Smooth muscle cell (in vitro differentiated cells): ENCODE measurements around the gene STAG1. TPM values are rescaled to one million over a fixed set of nuclear protein-coding genes. Genes with fewer than 3 reads are reported as not detected.

Experiments
- DNase-seq: peaks from one replicate; lab custom pipeline; 2025; ENCODE audit not compliant: unreplicated experiment; lab: John Stamatoyannopoulos, UW
- H2AFZ ChIP-seq: fragments of 200-600 bp; sonication (generic); 2 replicates; pipeline ENCODE4 v1.6.0; 2016; ENCODE audit warnings: antibody characterized with exemption, low read depth, mild to moderate bottlenecking
- H3F3A ChIP-seq: fragments of 200-600 bp; sonication (generic); 2 replicates; pipeline ENCODE4 v1.6.0; 2017; ENCODE audit warnings: antibody characterized with exemption, low read depth
- H3K27ac ChIP-seq: fragments of 200-600 bp; sonication (generic); 2 replicates; pipeline ENCODE4 v1.5.1; 2016; ENCODE audit warnings: low read depth, mild to moderate bottlenecking
- H3K27me3 ChIP-seq: fragments of 200-600 bp; sonication (generic); 2 replicates; pipeline ENCODE4 v1.6.1; 2016; ENCODE audit warnings: low read depth, mild to moderate bottlenecking
- H3K36me3 ChIP-seq: fragments of 200-600 bp; sonication (generic); 2 replicates; pipeline ENCODE4 v1.5.1; 2016; ENCODE audit warnings: low read depth
- H3K4me1 ChIP-seq: fragments of 200-600 bp; sonication (generic); 2 replicates; pipeline ENCODE4 v1.5.1; 2016; ENCODE audit warnings: low read depth
- H3K4me2 ChIP-seq: fragments of 200-600 bp; sonication (generic); 2 replicates; pipeline ENCODE4 v1.6.0; 2016; ENCODE audit warnings: mild to moderate bottlenecking
- H3K4me3 ChIP-seq: fragments of 200-600 bp; sonication (generic); 2 replicates; pipeline ENCODE4 v1.5.1; 2016; ENCODE audit warnings: mild to moderate bottlenecking
- H3K79me2 ChIP-seq: fragments of 200-600 bp; sonication (generic); 2 replicates; pipeline ENCODE4 v1.6.0; 2016; ENCODE audit warnings: low read depth, mild to moderate bottlenecking
- H3K9ac ChIP-seq: fragments of 200-600 bp; sonication (generic); 2 replicates; pipeline ENCODE4 v1.6.0; 2016; ENCODE audit warnings: low read depth
- H3K9me3 ChIP-seq: fragments of 200-600 bp; sonication (generic); replicated peaks from 2 replicates; pipeline ENCODE4 v1.5.1; 2016; ENCODE audit warnings: low read depth
- H4K20me1 ChIP-seq: fragments of 200-600 bp; sonication (generic); 2 replicates; pipeline ENCODE4 v1.6.0; 2016; ENCODE audit warnings: low read depth
- CTCF ChIP-seq: fragments of 200-600 bp; sonication (generic); IDR thresholded peaks from 2 replicates; pipeline ENCODE4 v1.5.1; 2017; ENCODE audit warnings: borderline replicate concordance, mild to moderate bottlenecking, antibody characterized with exemption; ENCODE audit not compliant: insufficient read depth, poor library complexity, severe bottlenecking
- WGBS: methylation state at CpG from one replicate; pipeline ENCODE4 v1.1.7; 2016; ENCODE audit warnings: low lambda C conversion rate; 5-methylcytosine and 5-hydroxymethylcytosine counted together
- polyA plus RNA-seq: library from polyadenylated mRNA; unstranded; fragments of >200 nt; fragmentation: Nextera tagmentation; extraction: Ambion mirVana; gene quantifications from 2 replicates; pipeline ENCODE4 v1.2.1, GENCODE V29; 2016
- total RNA-seq: library from RNA; depleted of rRNA; stranded (reverse); fragments of >200 nt; gene quantifications from 2 replicates; pipeline ENCODE4 v1.2.3, GENCODE V29; 2014

The STAG1 gene
- total and polyA plus RNA-seq, 2 experiments from 2014 or later = 14.6 to 29.5 TPM

DNA sequence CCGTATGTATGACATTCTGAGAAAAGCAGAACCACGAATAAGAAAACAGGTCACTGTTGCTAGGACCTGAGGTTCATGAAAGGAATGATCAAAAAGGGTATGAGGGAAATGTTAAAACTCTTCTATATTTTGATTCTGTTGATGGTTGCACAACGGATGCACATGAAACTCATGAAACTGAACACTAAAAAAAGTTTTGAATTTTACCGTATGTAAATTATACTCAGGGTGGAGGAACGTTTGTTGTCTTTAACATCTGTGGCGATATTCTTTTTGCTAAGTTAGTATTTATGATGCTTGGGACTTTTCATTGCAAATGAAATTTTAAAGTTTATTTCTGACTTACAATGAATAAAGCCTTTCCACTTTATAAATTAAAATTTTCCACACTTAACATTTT is 55.4 kb downstream of the STAG1 start:
- Histone ChIP-seq H3K27me3 (no peaks in the 10 kb centered on the region), H3F3A (peaks cover 4% of the 10 kb centered on the region), H3K36me3 (no peaks in the 10 kb centered on the region), H2AFZ (no peak overlapping the region), H3K9me3 (no peaks in the 10 kb centered on the region), H3K4me2 (peak overlapping the region; percentile 64), H3K4me1 (peaks cover 19% of the 10 kb centered on the region), H3K27ac (peak overlapping the region; percentile 47), H3K4me3 (no peak overlapping the region), H3K9ac (no peak overlapping the region), H3K79me2 (peaks cover 91% of the 10 kb centered on the region), H4K20me1 (peaks cover 80% of the 10 kb centered on the region)
- no peak for DNase-seq
- 97% methylated on average over 6 of the region's 6 CpGs for WGBS
- TF ChIP-seq CTCF = no peak

DNA sequence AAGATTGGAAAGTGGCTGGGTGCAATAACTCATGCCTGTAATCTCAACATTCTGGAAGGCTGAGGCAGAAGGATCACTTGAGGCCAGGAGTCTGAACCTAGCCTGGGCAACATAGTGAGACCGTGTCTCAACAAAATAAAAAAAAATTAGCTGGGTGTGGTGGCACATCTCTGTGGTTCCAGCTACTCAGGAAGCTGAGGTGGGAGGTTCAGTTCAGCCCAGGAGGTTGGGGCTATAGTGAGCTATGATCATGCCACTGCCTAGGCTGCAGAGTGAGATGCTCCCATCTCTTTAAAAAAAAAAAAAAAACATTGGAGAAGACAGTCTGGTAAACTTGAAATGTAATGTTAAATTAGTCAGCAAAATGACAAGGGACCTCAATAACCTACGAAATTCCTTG is 57.9 kb downstream of the STAG1 start:
- no peak for DNase-seq
- Histone ChIP-seq H2AFZ (no peak overlapping the region), H4K20me1 (peaks cover 77% of the 10 kb centered on the region), H3K4me2 (no peak overlapping the region), H3K27ac (no peak overlapping the region), H3K9ac (no peak overlapping the region), H3K36me3 (no peaks in the 10 kb centered on the region), H3K27me3 (no peaks in the 10 kb centered on the region), H3F3A (peaks cover 4% of the 10 kb centered on the region), H3K4me1 (peaks cover 12% of the 10 kb centered on the region), H3K9me3 (no peaks in the 10 kb centered on the region), H3K79me2 (peaks cover 89% of the 10 kb centered on the region), H3K4me3 (no peak overlapping the region)
- WGBS = 89% methylated on average over 2 of the region's 2 CpGs
- TF ChIP-seq CTCF = no peak

DNA sequence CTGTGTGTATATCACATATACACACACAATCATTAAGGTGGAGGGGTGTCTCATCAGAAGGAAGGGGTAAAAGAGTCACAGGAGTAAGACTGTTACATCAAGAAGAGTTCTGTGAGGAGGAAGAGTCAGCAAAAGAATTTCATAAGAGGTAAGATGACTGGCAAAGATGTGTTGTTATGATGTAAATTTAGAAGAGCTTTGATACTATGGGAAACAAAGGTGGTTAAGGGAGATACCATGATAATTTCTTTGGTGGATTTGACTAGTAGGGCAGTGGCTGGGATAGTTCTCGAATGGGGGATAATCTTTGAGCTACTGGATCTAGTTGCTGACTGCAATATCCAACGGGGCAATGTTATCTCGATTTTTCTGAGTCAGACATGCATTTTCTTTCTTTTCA is 61.6 kb downstream of the STAG1 start:
- DNase-seq = no peak
- Histone ChIP-seq H3K4me1 (no peaks in the 10 kb centered on the region), H3K4me3 (no peak overlapping the region), H3K36me3 (no peaks in the 10 kb centered on the region), H4K20me1 (peaks cover 69% of the 10 kb centered on the region), H3K27me3 (no peaks in the 10 kb centered on the region), H3K79me2 (peaks cover 93% of the 10 kb centered on the region), H3F3A (no peaks in the 10 kb centered on the region), H3K4me2 (no peak overlapping the region), H3K9ac (no peak overlapping the region), H2AFZ (no peak overlapping the region), H3K9me3 (no peaks in the 10 kb centered on the region), H3K27ac (no peak overlapping the region)
- 94% methylated on average over 3 of the region's 3 CpGs for WGBS
- TF ChIP-seq CTCF = no peak

DNA sequence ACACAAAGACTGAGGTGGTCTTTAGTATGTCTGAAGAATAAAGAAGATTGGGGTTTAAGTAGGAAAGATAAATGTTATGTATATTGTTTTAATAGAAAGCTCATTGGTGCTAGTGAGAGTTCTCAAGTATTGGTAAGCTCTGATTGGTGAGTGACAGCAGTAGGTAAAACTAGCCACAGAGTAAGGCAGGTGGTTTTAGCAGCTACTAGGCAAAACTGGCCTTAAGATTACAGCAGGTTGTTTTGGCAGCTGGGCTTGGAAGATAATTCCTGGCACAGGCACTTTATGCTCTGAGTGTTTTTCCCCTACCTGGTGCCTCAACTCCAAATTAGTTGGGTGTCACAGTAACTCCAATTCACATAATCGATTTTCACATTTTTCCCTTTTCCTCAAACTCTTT is 66.3 kb downstream of the STAG1 start:
- no peak overlapping the region for H2AFZ ChIP-seq
- no peaks in the 10 kb centered on the region for H3K36me3 ChIP-seq
- no peaks in the 10 kb centered on the region for H3F3A ChIP-seq
- DNase-seq = no peak
- TF ChIP-seq CTCF = no peak
- H3K4me1 ChIP-seq = no peaks in the 10 kb centered on the region
- H3K4me3 ChIP-seq = no peak overlapping the region
- H3K79me2 ChIP-seq = peaks cover 97% of the 10 kb centered on the region
- H3K27ac ChIP-seq = no peak overlapping the region
- 100% methylated on average over 1 of the region's 1 CpG for WGBS
- H4K20me1 ChIP-seq = peaks cover 89% of the 10 kb centered on the region
- no peak overlapping the region for H3K4me2 ChIP-seq
- no peaks in the 10 kb centered on the region for H3K27me3 ChIP-seq
- H3K9me3 ChIP-seq = no peaks in the 10 kb centered on the region
- no peak overlapping the region for H3K9ac ChIP-seq
